A673 (cell line): ENCODE measurements around the gene BAK1.

Source experiments
- EZH2 ChIP-seq: fragments of 200-600 bp; sonication (generic); IDR thresholded peaks from 2 replicates; pipeline ENCODE4 v1.6.1; 2017; ENCODE audit warnings: borderline replicate concordance, low read depth, mild to moderate bottlenecking, mixed read lengths, antibody characterized with exemption, low read length; ENCODE audit not compliant: poor library complexity, severe bottlenecking
- TF ChIP-seq, protein P1 (sequence below): fragments of 300-800, 200-600 bp; sonication (generic); conservative IDR thresholded peaks from 2 replicates; pipeline ENCODE4 v1.5.1; 2017; ENCODE audit warnings: low read depth, mild to moderate bottlenecking, antibody characterized with exemption, low read length, moderate library complexity, mixed read lengths

GRCh38 chr6:33609528-33609927 is 29.5 kb upstream of the BAK1 start:
- TF ChIP-seq, protein P1, sequence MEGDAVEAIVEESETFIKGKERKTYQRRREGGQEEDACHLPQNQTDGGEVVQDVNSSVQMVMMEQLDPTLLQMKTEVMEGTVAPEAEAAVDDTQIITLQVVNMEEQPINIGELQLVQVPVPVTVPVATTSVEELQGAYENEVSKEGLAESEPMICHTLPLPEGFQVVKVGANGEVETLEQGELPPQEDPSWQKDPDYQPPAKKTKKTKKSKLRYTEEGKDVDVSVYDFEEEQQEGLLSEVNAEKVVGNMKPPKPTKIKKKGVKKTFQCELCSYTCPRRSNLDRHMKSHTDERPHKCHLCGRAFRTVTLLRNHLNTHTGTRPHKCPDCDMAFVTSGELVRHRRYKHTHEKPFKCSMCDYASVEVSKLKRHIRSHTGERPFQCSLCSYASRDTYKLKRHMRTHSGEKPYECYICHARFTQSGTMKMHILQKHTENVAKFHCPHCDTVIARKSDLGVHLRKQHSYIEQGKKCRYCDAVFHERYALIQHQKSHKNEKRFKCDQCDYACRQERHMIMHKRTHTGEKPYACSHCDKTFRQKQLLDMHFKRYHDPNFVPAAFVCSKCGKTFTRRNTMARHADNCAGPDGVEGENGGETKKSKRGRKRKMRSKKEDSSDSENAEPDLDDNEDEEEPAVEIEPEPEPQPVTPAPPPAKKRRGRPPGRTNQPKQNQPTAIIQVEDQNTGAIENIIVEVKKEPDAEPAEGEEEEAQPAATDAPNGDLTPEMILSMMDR = no peak
- TF ChIP-seq EZH2 = no peak
